LHCN-M2 (cell line): ENCODE data around the gene CAPZA1. TPM values are rescaled to one million over a fixed set of nuclear protein-coding genes. Genes with fewer than 3 reads are reported as not detected.

Experiments used
- DNase-seq: peaks from one replicate; pipeline ENCODE4 v3.0.0-alpha.2; 2012; ENCODE audit warnings: low read depth
- total RNA-seq: library from RNA; depleted of rRNA; stranded (reverse); fragments of >200 nt; gene quantifications from 2 replicates; pipeline ENCODE4 v1.2.3, GENCODE V29; 2014; rRNA removed

CAPZA1 gene
- total RNA-seq, 1 experiment from 2014 or later = 346 TPM

- DNase-seq = no peak
Measured at GRCh38 chr1:112714313-112715263, 95.0 kb downstream of the CAPZA1 start.

GRCh38 chr1:112715264-112716053 is 95.8 kb downstream of the CAPZA1 start, which contains the start of gene PPM1J:
Gene PPM1J, minus strand, starts transcription at chr1:112715332. Its CDS starts 31 bp downstream, at chr1:112715301.
- peak; percentile 89 for DNase-seq

- peak; percentile 83 for DNase-seq
Measured at GRCh38 chr1:112716133-112716720, 96.6 kb downstream of the CAPZA1 start.

- no peak for DNase-seq
Measured at GRCh38 chr1:112717263-112717873, 97.7 kb downstream of the CAPZA1 start.

- DNase-seq = peak; percentile 50
Measured at GRCh38 chr1:112718691-112719418, 99.2 kb downstream of the CAPZA1 start.

- DNase-seq = no peak
Measured at GRCh38 chr1:112719706-112720105, 100.1 kb downstream of the CAPZA1 start.

GRCh38 chr1:112720800-112721199 is 101.2 kb downstream of the CAPZA1 start:
- DNase-seq = no peak

Other genes starting within 250 kb of the CAPZA1 start
- 12.3 and 15.0 TPM in 2 replicates for gene CTTNBP2NL, start 223.6 kb upstream of the CAPZA1 start, total RNA-seq
- gene WNT2B, start 110.9 kb upstream of the CAPZA1 start, total RNA-seq = 0.23 and 0.38 TPM in 2 replicates
- 22.3 and 23.2 TPM in 2 replicates for gene ST7L, start 691 bp upstream of the CAPZA1 start, total RNA-seq
- gene MOV10, start 54.8 kb downstream of the CAPZA1 start, total RNA-seq = 38.5 and 45.1 TPM in 2 replicates
- 518 and 661 TPM in 2 replicates for gene RHOC, start 87.3 kb downstream of the CAPZA1 start, total RNA-seq
- gene PPM1J, start 95.5 kb downstream of the CAPZA1 start, total RNA-seq = 0.32 and 1.1 TPM in 2 replicates